ENCODE measurements around the gene MRC1.

Gene MRC1

GRCh38 chr10:17808971-17809841 is at the start of gene MRC1:
Gene MRC1, plus strand, starts transcription at chr10:17809348. Its CDS starts 118 bp downstream, at chr10:17809466.
- no peak for DNase-seq (ENCODE audit: low read depth in 4 of 4, low spot score in 1 of 4)

GRCh38 chr10:17764142-17764541 is 45.0 kb upstream of the MRC1 start:
- DNase-seq (ENCODE audit: low read depth in 4 of 4, low spot score in 1 of 4): no peak

GRCh38 chr10:17765602-17766001 is 43.5 kb upstream of the MRC1 start:
- no peak for DNase-seq (ENCODE audit: low read depth in 4 of 4, low spot score in 1 of 4)

GRCh38 chr10:17766731-17767130 is 42.4 kb upstream of the MRC1 start:
- DNase-seq (ENCODE audit: low read depth in 4 of 4, low spot score in 1 of 4): no peak

GRCh38 chr10:17768496-17768895 is 40.7 kb upstream of the MRC1 start:
- no peak for DNase-seq (ENCODE audit: low read depth in 4 of 4, low spot score in 1 of 4)

GRCh38 chr10:17768957-17769356 is 40.2 kb upstream of the MRC1 start:
- no peak for DNase-seq (ENCODE audit: low read depth in 4 of 4, low spot score in 1 of 4)

GRCh38 chr10:17771017-17771416 is 38.1 kb upstream of the MRC1 start:
- no peak for DNase-seq (ENCODE audit: low read depth in 4 of 4, low spot score in 1 of 4)

- DNase-seq (ENCODE audit: low read depth in 4 of 4, low spot score in 1 of 4): no peak
Observed at GRCh38 chr10:17779784-17780183, 29.4 kb upstream of the MRC1 start.

- DNase-seq (ENCODE audit: low read depth in 4 of 4, low spot score in 1 of 4): no peak
Observed at GRCh38 chr10:17780727-17781126, 28.4 kb upstream of the MRC1 start.

- no peak for DNase-seq (ENCODE audit: low read depth in 4 of 4, low spot score in 1 of 4)
Observed at GRCh38 chr10:17781856-17782255, 27.3 kb upstream of the MRC1 start.

- no peak for DNase-seq (ENCODE audit: low read depth in 4 of 4, low spot score in 1 of 4)
Observed at GRCh38 chr10:17782921-17783665, 26.1 kb upstream of the MRC1 start.

GRCh38 chr10:17783751-17784150 is 25.4 kb upstream of the MRC1 start:
- DNase-seq (ENCODE audit: low read depth in 4 of 4, low spot score in 1 of 4): no peak

GRCh38 chr10:17784688-17785087 is 24.5 kb upstream of the MRC1 start:
- no peak for DNase-seq (ENCODE audit: low read depth in 4 of 4, low spot score in 1 of 4)

GRCh38 chr10:17785276-17785930 is 23.7 kb upstream of the MRC1 start:
- DNase-seq (ENCODE audit: low read depth in 4 of 4, low spot score in 1 of 4): no peak

GRCh38 chr10:17787087-17787961 is 21.8 kb upstream of the MRC1 start:
- no peak for DNase-seq (ENCODE audit: low read depth in 4 of 4, low spot score in 1 of 4)

- DNase-seq (ENCODE audit: low read depth in 4 of 4, low spot score in 1 of 4): no peak
Observed at GRCh38 chr10:17788646-17789045, 20.5 kb upstream of the MRC1 start.

- DNase-seq (ENCODE audit: low read depth in 4 of 4, low spot score in 1 of 4): no peak
Observed at GRCh38 chr10:17789396-17789795, 19.8 kb upstream of the MRC1 start.

- DNase-seq (ENCODE audit: low read depth in 4 of 4, low spot score in 1 of 4): no peak
Observed at GRCh38 chr10:17790651-17791050, 18.5 kb upstream of the MRC1 start.

GRCh38 chr10:17792991-17793390 is 16.2 kb upstream of the MRC1 start:
- no peak for DNase-seq (ENCODE audit: low read depth in 4 of 4, low spot score in 1 of 4)

- no peak for DNase-seq (ENCODE audit: low read depth in 4 of 4, low spot score in 1 of 4)
Observed at GRCh38 chr10:17793823-17794644, 15.1 kb upstream of the MRC1 start.

Measured in stimulated activated CD4-positive, alpha-beta T cell treated with anti-CD3 and anti-CD28 coated beads, Interleukin-1b, Interleukin-23, amount 100 ng/mL, for 24 hours (primary cell).